Measurements from ENCODE around the gene OR56A3. TPM values are rescaled to one million over a fixed set of nuclear protein-coding genes. Genes with fewer than 3 reads are reported as not detected.

OR56A3 gene
- polyA plus RNA-seq, 1 of the 3 experiments (the other 2 are of a cell fraction), result not detected

- Histone ChIP-seq H4K20me1 (ENCODE audit: insufficient read depth) (no peaks in the 10 kb centered on the region), H3K9me3 (no peaks in the 10 kb centered on the region), H3K4me3 (ENCODE audit: low read depth in 2 of 2, low read length in 1 of 2) (no peak overlapping the region), H3K9ac (no peak overlapping the region), H3K27me3 (ENCODE audit: insufficient read depth) (no peaks in the 10 kb centered on the region; the same call in 1 of the 2 replicates), H3K79me2 (ENCODE audit: insufficient read depth) (no peaks in the 10 kb centered on the region), H3K9me2 (no peaks in the 10 kb centered on the region), H3K27ac (ENCODE audit: low read depth in 2 of 2, low read length in 1 of 2) (no peak overlapping the region), H3K36me3 (replicated peaks in 1 of 2; ENCODE audit: control insufficient read depth in 1 of 2, insufficient read depth in 2 of 2, low read length in 1 of 2) (no peaks in the 10 kb centered on the region), H3K4me1 (ENCODE audit: control insufficient read depth in 1 of 2, insufficient read depth in 2 of 2, low read depth in 1 of 2, low read length in 1 of 2) (no peaks in the 10 kb centered on the region), H3F3A (replicated peaks; ENCODE audit: insufficient read depth) (no peaks in the 10 kb centered on the region), H2AFZ (ENCODE audit: low read depth) (no peak overlapping the region), H3K4me2 (no peak overlapping the region)
- DNase-seq, result no peak
- WGBS (ENCODE audit: low lambda C conversion rate), result 0% methylated on average over 2 of the region's 2 CpGs
- TF ChIP-seq TAF1 (IDR thresholded peaks at IDR 0.05; ENCODE audit: borderline replicate concordance, low read depth, low read length) (no peak), SIN3A (IDR thresholded peaks at IDR 0.05; ENCODE audit: borderline replicate concordance, low read depth, low read length) (no peak), EP300 (IDR thresholded peaks at IDR 0.05; ENCODE audit: borderline replicate concordance in 1 of 2, low read depth in 1 of 2, low read length in 1 of 2) (no peak)
- ChIA-PET CTCF (no interaction called here), POLR2A (no interaction called here)
Measured at GRCh38 chr11:5899534-5899933, 42.5 kb upstream of the OR56A3 start.

GRCh38 chr11:5910540-5910939 lies 31.5 kb upstream of the OR56A3 start:
- Histone ChIP-seq H3K9me2 (no peaks in the 10 kb centered on the region), H3K79me2 (ENCODE audit: insufficient read depth) (no peaks in the 10 kb centered on the region)
- CTCF ChIA-PET, result no interaction called here

More at GRCh38 chr11:5910540-5910939, 31.5 kb upstream of the OR56A3 start:
- Histone ChIP-seq H3K4me2 (no peak overlapping the region), H3K9ac (no peak overlapping the region), H3K9me3 (no peaks in the 10 kb centered on the region), H3K36me3 (replicated peaks in 1 of 2; ENCODE audit: control insufficient read depth in 1 of 2, insufficient read depth in 2 of 2, low read length in 1 of 2) (no peaks in the 10 kb centered on the region), H4K20me1 (ENCODE audit: insufficient read depth) (no peaks in the 10 kb centered on the region), H3K4me1 (ENCODE audit: control insufficient read depth in 1 of 2, insufficient read depth in 2 of 2, low read depth in 1 of 2, low read length in 1 of 2) (no peaks in the 10 kb centered on the region), H3K4me3 (ENCODE audit: low read depth in 2 of 2, low read length in 1 of 2) (no peak overlapping the region), H2AFZ (ENCODE audit: low read depth) (no peak overlapping the region), H3F3A (replicated peaks; ENCODE audit: insufficient read depth) (no peaks in the 10 kb centered on the region), H3K27ac (ENCODE audit: low read depth in 2 of 2, low read length in 1 of 2) (no peak overlapping the region), H3K27me3 (ENCODE audit: insufficient read depth) (no peaks in the 10 kb centered on the region)
- DNase-seq, result no peak
- no peak for TF ChIP-seq USF1 (IDR thresholded peaks at IDR 0.05; ENCODE audit: borderline replicate concordance, low read depth)
- TF ChIP-seq ELF1 (IDR thresholded peaks at IDR 0.05), result no peak
- no peak for TF ChIP-seq GABPA (IDR thresholded peaks at IDR 0.05; ENCODE audit: low read depth)
- TF ChIP-seq MXI1 (IDR thresholded peaks at IDR 0.05; ENCODE audit: low read depth, low read length), result no peak
- no peak for TF ChIP-seq CTCF (IDR thresholded peaks at IDR 0.05)
- no peak for TF ChIP-seq PBX3 (IDR thresholded peaks at IDR 0.05)
- no peak for TF ChIP-seq EZH2phosphoT487 (IDR thresholded peaks at IDR 0.05; ENCODE audit: borderline replicate concordance, low read depth)
- no peak for TF ChIP-seq REST (IDR thresholded peaks at IDR 0.05; ENCODE audit: low read depth, low read length)
- TF ChIP-seq IRF3 (IDR thresholded peaks at IDR 0.05; ENCODE audit: low read depth, low read length), result no peak
- TF ChIP-seq FOSL2 (IDR thresholded peaks at IDR 0.05; ENCODE audit: borderline replicate concordance, low read depth), result no peak
- no peak for TF ChIP-seq CHD2 (IDR thresholded peaks at IDR 0.05; ENCODE audit: low read length, partially characterized antibody)
- TF ChIP-seq NRF1 (IDR thresholded peaks at IDR 0.05; ENCODE audit: low read depth, low read length), result no peak
- no peak for TF ChIP-seq NFIC (IDR thresholded peaks at IDR 0.05; ENCODE audit: borderline replicate concordance)
- no peak for TF ChIP-seq SIN3A (IDR thresholded peaks at IDR 0.05; ENCODE audit: borderline replicate concordance, low read depth, low read length)
- POLR2A ChIA-PET, result no interaction called here
- WGBS (ENCODE audit: low lambda C conversion rate), result 0% methylated on average over 1 of the region's 2 CpGs

Data from SK-N-SH (cell line).